ENCODE measurements around the gene SYNGR1.

DNA sequence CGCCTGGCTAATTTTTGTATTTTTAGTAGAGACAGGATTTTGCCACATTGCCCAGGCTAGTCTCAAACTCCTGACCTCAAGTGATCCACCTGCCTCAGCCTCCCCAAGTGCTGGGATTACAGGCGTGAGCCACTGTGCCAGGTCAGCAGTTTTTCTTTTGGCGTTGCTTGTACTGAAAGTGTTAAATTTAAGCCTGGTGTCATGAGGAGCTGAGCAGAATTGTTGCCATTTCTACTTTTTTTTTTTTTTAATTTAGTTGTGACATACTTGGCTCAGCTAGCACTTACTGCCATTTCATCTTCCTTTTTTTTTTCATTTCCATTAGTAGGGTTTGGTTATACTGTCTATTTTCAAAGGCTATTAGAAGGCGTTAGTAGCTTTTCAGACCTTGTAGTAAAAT is 60.5 kb downstream of the SYNGR1 start:
- no peak for TF ChIP-seq RAD21 (IDR thresholded peaks at IDR 0.05; ENCODE audit: low read depth)
- TF ChIP-seq EP300 (IDR thresholded peaks at IDR 0.05; ENCODE audit: borderline replicate concordance): no peak
- no peak for TF ChIP-seq MAX (IDR thresholded peaks at IDR 0.05)
- no peak for TF ChIP-seq TAF1 (IDR thresholded peaks at IDR 0.05; ENCODE audit: low read depth)
- no peak for TF ChIP-seq CEBPB (IDR thresholded peaks at IDR 0.05)
- TF ChIP-seq TCF12 (IDR thresholded peaks at IDR 0.05; ENCODE audit: low read depth): no peak
- TF ChIP-seq CREB1 (IDR thresholded peaks at IDR 0.05; ENCODE audit: low read depth): no peak
